CD4-positive, alpha-beta T cell treated with Interleukin-17A for 4 hours (primary cell): ENCODE measurements around the gene VILL.
A peak's percentile ranks its signal among the peaks of the same experiment; 100 is the strongest.
"Not testable (repeated sequence)": the region's sequence is repeated elsewhere in the genome, so short reads cannot be mapped to it uniquely, and the experiment has no call there.

Source experiments
- DNase-seq: peaks from one replicate; pipeline ENCODE4 v3.0.0-alpha.2; 2020; ENCODE audit warnings: mixed read lengths

VILL gene

DNA sequence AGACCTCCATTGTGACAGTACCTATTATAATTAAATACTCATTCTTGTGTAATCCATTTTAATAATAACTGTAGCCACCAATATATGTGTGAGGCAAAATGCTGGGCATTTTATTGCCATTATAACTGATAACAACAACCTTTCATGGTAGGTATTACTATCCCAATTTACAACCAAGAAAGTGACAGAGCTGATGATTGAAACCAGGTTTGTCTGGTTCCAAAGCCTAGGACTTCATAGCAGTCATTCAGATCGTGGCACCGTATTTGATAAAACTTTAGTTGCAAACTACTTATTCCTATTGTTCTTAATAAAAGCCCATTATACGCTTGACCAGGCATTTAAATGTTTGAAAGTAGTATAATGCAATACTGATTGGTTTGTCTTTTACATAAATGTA, 26.4 kb upstream of the VILL start:
- no peak for DNase-seq

GRCh38 chr3:37964716-37965115, 25.9 kb upstream of the VILL start:
- DNase-seq, result no peak

DNA sequence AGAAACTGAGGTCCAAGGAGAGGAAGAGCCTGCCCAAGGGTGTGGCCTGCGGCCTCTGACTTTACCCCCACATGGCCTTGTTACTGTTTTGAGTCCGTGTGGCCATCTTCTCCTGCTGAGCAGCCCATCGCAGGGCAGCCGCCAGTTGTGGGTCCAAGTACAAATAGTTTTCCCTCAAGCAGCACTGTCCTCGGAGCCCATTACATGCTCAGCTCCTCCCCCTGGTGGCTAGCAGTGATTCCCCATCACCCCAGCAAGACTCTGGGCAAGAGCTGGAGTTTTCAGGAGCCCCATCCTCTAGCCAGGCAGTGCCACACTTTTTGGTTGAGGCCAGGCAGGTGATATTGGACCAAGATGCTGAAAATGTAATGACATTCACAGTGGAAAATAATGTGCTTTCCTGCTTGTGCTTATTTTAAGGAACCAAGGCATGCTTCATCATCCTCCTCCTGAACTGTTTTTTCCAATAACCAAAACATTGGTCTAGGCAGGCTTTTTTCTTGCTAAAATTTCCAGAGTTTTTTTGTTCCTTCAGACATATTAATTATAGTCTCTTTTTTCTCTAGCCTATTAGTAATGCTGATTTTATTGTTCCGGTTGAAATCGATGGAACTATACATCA, 23.2 kb upstream of the VILL start:
- DNase-seq, result peak; percentile 74

DNA sequence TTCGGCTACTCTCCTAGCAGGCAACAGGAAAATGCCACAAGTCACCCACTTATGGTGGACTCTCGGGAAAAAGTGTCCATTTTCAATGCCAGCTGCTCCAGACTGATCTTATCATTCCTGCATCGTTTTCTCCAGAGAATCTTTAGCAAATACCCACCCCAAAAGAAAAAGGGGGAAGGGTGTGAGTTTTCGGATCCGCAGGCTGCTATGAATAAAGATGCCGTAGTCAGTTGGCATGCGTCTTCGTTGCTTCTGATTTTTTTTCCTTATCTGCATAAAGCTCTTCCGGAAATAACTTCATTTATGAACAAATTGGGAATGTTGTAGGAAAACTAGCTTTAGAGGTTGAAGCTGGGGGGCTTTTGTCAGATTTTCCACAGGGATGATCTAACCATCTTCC, 22.4 kb upstream of the VILL start:
- no peak for DNase-seq

GRCh38 chr3:37968813-37969595, 21.6 kb upstream of the VILL start:
- no peak for DNase-seq

- no peak for DNase-seq
These were observed 20.9 kb upstream of the VILL start for GRCh38 chr3:37969596-37970100.

DNA sequence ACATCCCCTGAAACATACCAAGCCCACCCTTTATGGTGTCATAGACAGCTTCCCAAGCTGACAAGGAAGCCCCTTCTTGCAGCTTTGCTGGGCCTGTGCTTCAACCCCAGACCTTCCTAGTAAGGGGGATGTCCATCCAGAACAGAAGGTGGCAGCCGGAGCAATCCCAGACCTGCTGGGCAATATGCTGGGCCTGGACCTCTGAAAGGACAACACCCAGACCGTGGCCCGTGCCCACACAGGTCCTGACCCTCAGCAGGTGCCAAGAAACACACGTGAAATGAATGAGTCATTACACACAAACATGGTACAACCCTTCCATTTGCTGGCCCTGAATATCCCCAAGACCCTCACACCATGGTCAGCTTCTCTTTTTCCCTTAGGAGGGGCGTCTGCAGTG, 19.8 kb upstream of the VILL start:
- DNase-seq, result no peak

- DNase-seq, result no peak
These were observed 19.1 kb upstream of the VILL start for GRCh38 chr3:37971467-37971866.

DNA sequence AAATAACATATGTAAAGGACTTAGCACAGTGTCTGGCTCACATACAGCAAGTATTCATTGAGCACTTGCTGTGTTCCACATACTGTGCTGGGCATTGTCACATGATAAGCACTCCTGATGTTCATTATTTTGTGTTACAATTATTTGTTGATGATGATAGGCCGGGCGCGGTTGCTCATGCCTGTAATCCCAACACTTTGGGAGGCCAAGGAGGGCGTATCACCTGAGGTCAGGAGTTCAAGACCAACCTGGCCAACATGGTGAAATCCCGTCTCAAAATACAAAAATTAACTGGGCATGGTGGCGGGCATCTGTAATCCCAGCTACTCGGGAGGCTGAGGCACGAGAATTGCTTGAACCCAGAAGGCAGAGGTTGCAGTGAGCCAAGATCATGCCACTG, 18.5 kb upstream of the VILL start:
- DNase-seq, result not testable (repeated sequence)

GRCh38 chr3:37973246-37974054, 17.1 kb upstream of the VILL start:
- DNase-seq, result no peak

DNA sequence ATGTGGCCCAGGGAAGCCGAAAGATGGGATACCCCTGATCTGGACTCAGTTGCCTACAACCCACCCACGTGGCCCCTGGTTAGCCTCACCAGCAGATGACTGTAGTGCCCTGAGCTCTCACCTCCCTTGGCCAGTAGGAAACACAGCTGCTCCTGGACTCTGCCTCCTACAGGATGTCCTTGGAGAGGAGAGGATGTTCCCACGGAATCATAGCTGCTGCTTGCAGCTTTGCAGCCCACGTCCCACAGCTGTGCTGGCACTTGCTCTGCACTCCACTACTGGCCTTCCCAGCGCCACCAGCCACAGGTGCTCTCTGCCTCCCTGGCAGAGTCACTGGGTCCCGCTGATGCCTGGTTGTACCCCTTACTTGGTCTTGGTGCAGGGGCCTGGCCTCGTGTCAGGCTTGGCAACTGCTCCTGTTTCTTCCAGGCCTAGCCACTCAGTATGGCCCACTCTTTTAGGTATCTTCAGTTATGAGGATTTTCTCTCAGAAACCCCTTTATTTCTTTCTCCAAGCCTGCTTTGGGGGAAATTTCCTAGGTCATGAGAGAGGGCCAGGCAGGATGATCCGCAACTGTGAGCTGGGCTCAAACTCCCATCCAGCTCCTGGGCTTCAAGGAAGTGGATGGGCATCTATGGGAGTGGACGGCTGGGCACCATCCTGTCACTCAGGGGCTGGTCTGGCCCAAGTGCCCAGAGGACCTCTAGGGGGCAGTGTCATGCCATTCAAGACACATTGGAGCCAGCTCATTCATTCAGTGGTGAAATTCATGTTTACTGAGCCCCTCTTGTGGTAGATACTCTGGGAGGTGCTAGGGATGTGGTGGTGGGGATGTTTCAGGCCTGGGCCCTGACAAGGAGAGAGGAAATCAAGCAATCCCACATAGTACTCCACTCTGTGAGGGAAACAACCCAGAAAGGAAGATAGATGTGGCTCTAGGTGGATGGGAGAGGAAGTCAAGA, 16.2 kb upstream of the VILL start:
- peak; percentile 84 for DNase-seq

DNA sequence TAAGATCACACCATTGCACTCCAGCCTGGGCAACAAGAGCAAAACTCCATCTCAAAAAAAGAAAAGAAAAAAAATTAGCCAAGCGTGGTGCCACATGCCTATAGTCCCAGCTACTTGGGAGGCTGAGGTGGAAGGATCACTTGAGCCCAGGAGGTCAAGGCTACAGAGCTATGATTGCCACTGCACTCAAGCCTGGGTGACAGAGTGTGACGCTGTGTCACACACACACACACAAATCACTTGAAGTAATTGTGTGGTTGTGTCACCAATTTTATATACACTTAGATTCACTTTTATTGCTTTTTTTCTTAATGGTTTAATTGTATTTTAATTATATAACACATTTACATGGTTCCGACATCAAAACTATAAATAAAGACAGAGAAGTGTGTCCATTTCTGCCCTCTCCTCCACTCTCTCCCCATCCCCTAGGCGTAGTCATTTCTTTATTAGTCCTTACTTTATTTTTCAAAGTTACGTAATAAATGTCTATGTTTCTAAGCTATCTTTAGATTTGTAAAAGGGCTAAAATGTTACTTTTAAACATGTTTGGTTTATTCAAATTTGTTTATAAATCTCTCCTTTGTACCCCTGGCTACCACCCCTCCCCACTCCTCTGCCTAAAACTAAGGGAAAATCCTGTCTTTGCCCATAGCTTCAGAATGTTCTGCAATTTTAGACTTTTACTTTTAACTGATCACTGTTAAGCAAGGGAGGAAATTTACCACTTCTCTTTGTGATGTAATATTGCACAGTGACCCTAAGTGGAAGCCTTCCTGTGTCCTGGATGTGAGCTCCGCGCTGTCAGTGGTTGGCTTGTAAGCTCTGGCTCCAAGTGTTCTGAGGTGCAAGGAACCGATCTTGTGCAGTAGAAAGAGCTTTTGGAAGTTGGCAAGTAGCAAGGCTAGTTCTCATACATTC, 10.8 kb upstream of the VILL start:
- no peak for DNase-seq

DNA sequence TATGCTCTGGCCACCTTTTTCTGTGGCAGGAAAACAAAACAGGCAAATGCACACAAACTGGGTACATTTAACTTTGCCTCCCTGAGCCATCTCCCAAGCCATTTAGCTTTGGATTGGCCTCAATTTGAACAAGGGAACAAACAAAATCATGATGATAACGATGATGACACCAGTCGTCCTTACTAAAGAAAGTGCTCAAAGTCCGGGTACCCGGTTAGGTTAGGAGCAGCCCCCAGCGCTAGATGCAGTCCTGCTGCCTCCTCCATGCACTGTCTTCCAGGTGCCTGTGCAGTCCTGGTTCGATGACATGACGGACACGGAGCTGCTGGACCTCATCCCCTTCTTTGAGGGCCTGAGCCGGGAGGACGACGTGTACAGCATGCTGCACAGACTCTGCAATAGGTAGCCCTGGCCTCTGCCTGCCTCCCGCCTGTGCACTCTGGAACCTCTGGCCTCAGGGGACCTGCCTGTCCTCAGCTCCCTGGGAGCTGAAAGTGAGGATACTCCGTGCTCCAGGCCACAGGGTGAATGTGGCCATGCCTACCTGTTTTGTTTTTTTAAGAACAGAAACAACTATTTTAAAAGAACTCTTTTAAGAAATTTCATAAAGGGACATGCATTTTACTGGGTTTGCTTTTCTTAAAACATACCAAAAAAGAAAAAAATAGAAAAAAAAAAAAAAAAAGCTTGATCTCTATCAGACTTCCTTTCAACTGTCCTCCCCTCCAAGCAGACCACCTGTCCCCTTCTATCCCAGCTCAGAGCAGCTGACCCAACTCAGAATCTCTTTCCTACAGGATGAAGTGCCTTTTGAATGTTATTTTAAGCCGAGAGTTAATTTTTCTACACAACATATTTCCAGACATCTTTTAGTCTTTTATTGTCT, 9.9 kb upstream of the VILL start:
- no peak for DNase-seq

- no peak for DNase-seq
These were observed 9.3 kb upstream of the VILL start for GRCh38 chr3:37981348-37981664.

GRCh38 chr3:37982331-37982730, 8.3 kb upstream of the VILL start:
- DNase-seq, result no peak

- DNase-seq, result no peak
These were observed 6.5 kb upstream of the VILL start for GRCh38 chr3:37984051-37984450.

DNA sequence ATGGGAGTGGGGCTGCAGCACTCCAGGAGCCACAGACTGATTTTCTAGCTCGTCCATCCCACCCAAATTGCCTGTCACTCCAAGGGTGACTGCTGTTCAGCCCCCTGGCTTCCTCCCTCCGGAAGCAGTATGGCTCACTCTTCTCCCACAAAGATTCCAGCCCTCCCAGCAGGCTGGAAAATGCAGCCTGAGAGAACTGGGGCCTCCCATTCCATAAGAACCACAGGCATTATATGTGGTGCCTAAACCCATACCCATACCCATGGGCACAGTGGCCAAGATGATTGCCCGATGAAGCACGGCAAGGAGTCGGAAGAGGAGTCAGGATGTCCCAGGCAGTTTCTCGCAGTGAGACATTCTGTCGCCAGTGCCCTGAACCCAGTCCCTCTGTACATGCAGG, 6.0 kb upstream of the VILL start:
- DNase-seq, result no peak

- DNase-seq, result no peak
These were observed 4.8 kb upstream of the VILL start for GRCh38 chr3:37985637-37986320.

- DNase-seq, result no peak
These were observed 3.9 kb upstream of the VILL start for GRCh38 chr3:37986479-37987314.
